Fibroblast of lung (primary cell): ENCODE results near the gene DEDD2. TPM values are rescaled to one million over a fixed set of nuclear protein-coding genes. Genes with fewer than 3 reads are reported as not detected.

Experiments
- DNase-seq, 2 donors: peaks; one replicate each; pipeline versions ENCODE4 v3.0.0 to v3.0.0-alpha.2; 2010; ENCODE audit warnings: low read depth in 2 of 2
- H2AFZ ChIP-seq: 2 replicates; pipeline ENCODE4 v1.5.1; 2012; ENCODE audit warnings: low read length, control low read depth, inconsistent platforms
- H3K27ac ChIP-seq: 2 replicates; pipeline ENCODE4 v1.5.1; 2011; ENCODE audit warnings: low read length, control low read depth; ENCODE audit not compliant: insufficient read depth
- H3K27me3 ChIP-seq: 2 replicates; pipeline ENCODE4 v1.5.1; 2011; ENCODE audit warnings: mild to moderate bottlenecking, low read length; ENCODE audit not compliant: control insufficient read depth, insufficient read depth
- H3K36me3 ChIP-seq: 2 replicates; pipeline ENCODE4 v1.5.1; 2011; ENCODE audit warnings: low read length; ENCODE audit not compliant: control insufficient read depth, insufficient read depth
- H3K4me1 ChIP-seq: 2 replicates; pipeline ENCODE4 v1.5.1; 2011; ENCODE audit warnings: low read length; ENCODE audit not compliant: control insufficient read depth, insufficient read depth; ENCODE audit errors: extremely low read depth
- H3K4me2 ChIP-seq: 2 replicates; pipeline ENCODE4 v1.5.1; 2011; ENCODE audit warnings: low read length, control low read depth; ENCODE audit not compliant: insufficient read depth; ENCODE audit errors: extremely low read depth
- H3K4me3 ChIP-seq, 4 experiments: fragments of 200-600 bp in 1 of 4; sonication (generic) in 1 of 4; replicated peaks in 1 of 4; 2 replicates each; pipeline ENCODE4 v1.5.1; 2011 to 2016; ENCODE audit warnings: low read length in 4 of 4, low read depth in 3 of 4, mild to moderate bottlenecking in 3 of 4, control low read depth in 2 of 4, inconsistent platforms in 1 of 4, mixed read lengths in 1 of 4; ENCODE audit not compliant: insufficient read depth in 1 of 4; ENCODE audit errors: control extremely low read depth in 1 of 4
- H3K79me2 ChIP-seq: 2 replicates; pipeline ENCODE4 v1.5.1; 2012; ENCODE audit warnings: mild to moderate bottlenecking, low read length, inconsistent platforms; ENCODE audit not compliant: control insufficient read depth, insufficient read depth
- H3K9ac ChIP-seq: 2 replicates; pipeline ENCODE4 v1.5.1; 2011; ENCODE audit warnings: mild to moderate bottlenecking, low read length, control low read depth; ENCODE audit not compliant: insufficient read depth
- H3K9me3 ChIP-seq: 2 replicates; pipeline ENCODE4 v1.5.1; 2012; ENCODE audit warnings: low read depth, low read length; ENCODE audit not compliant: control insufficient read depth, insufficient read depth
- H4K20me1 ChIP-seq: 2 replicates; pipeline ENCODE4 v1.5.1; 2011; ENCODE audit warnings: low read length; ENCODE audit not compliant: control insufficient read depth, insufficient read depth; ENCODE audit errors: extremely low read depth
- CTCF ChIP-seq, 2 donors: IDR thresholded peaks in 1 of 2; conservative IDR thresholded peaks in 1 of 2; 1 replicate in 1 of 2; 2 replicates in 1 of 2; pipeline ENCODE4 v1.5.1; 2011 to 2012; ENCODE audit warnings: low read length in 2 of 2, control low read depth in 1 of 2, inconsistent platforms in 1 of 2, low read depth in 1 of 2, mild to moderate bottlenecking in 1 of 2
- EZH2 ChIP-seq: IDR thresholded peaks from 2 replicates; pipeline ENCODE4 v1.5.1; 2012; ENCODE audit warnings: low read length, control low read depth, mild to moderate bottlenecking; ENCODE audit errors: missing control alignments
- polyA plus RNA-seq, 2 donors: library from polyadenylated mRNA; depleted of rRNA in 1 of 2; stranded (reverse) in 1 of 2; unstranded in 1 of 2; fragments of >200 nt; gene quantifications; 2 replicates each; pipeline ENCODE4 v1.2.1, GENCODE V29; 2011 to 2012; ENCODE audit warnings: missing spikeins in 1 of 2
- total RNA-seq: library from RNA; depleted of rRNA; stranded (reverse); fragments of >200 nt; gene quantifications from 2 replicates; pipeline ENCODE4 v1.2.1, GENCODE V29; 2014

Gene DEDD2
- total and polyA plus RNA-seq, 2 donors (not counting 1 experiment from before 2014, with no cell fraction given) = 10.0 to 17.8 TPM

- Histone ChIP-seq H3K9ac (no peak overlapping the region), H3K4me2 (no peak overlapping the region), H3K36me3 (peaks cover 21% of the 10 kb centered on the region), H3K27me3 (no peaks in the 10 kb centered on the region), H3K27ac (no peak overlapping the region), H3K9me3 (no peaks in the 10 kb centered on the region), H3K4me3 (no peak overlapping the region), H2AFZ (no peak overlapping the region), H3K79me2 (peaks cover 2% of the 10 kb centered on the region), H4K20me1 (no peaks in the 10 kb centered on the region), H3K4me1 (peaks cover 21% of the 10 kb centered on the region)
- TF ChIP-seq CTCF (conservative IDR thresholded peaks at IDR 0.05 in 1 of 2, IDR thresholded peaks at IDR 0.05 in 1 of 2; ENCODE audit: low read depth in 1 of 2, low read length in 2 of 2) (no peak), EZH2 (no peak)
- DNase-seq = no peak
Observed at GRCh38 chr19:42204664-42205063, 12.8 kb downstream of the DEDD2 start.

GRCh38 chr19:42203700-42204099 is 13.8 kb downstream of the DEDD2 start:
- Histone ChIP-seq H3K27me3 (no peaks in the 10 kb centered on the region), H3K27ac (no peak overlapping the region), H3K4me2 (no peak overlapping the region), H4K20me1 (no peaks in the 10 kb centered on the region), H3K9me3 (no peaks in the 10 kb centered on the region), H3K79me2 (peaks cover 2% of the 10 kb centered on the region), H2AFZ (no peak overlapping the region), H3K36me3 (peaks cover 19% of the 10 kb centered on the region), H3K9ac (no peak overlapping the region), H3K4me3 (no peak overlapping the region), H3K4me1 (peaks cover 21% of the 10 kb centered on the region)
- no peak for TF ChIP-seq EZH2
- TF ChIP-seq CTCF (conservative IDR thresholded peaks at IDR 0.05 in 1 of 2, IDR thresholded peaks at IDR 0.05 in 1 of 2; ENCODE audit: low read depth in 1 of 2, low read length in 2 of 2) = no peak
- no peak for DNase-seq

GRCh38 chr19:42202290-42202880 is 15.1 kb downstream of the DEDD2 start:
- H3K79me2 ChIP-seq = peaks cover 2% of the 10 kb centered on the region
- no peaks in the 10 kb centered on the region for H3K27me3 ChIP-seq
- H3K27ac ChIP-seq = no peak overlapping the region
- peaks cover 12% of the 10 kb centered on the region for H3K4me1 ChIP-seq
- no peak overlapping the region for H2AFZ ChIP-seq
- DNase-seq = no peak
- no peak overlapping the region for H3K9ac ChIP-seq
- H3K36me3 ChIP-seq = peaks cover 20% of the 10 kb centered on the region
- H3K4me3 ChIP-seq = no peak overlapping the region
- no peaks in the 10 kb centered on the region for H3K9me3 ChIP-seq
- H3K4me2 ChIP-seq = no peak overlapping the region
- no peak for TF ChIP-seq EZH2
- TF ChIP-seq CTCF (conservative IDR thresholded peaks at IDR 0.05 in 1 of 2, IDR thresholded peaks at IDR 0.05 in 1 of 2; ENCODE audit: low read depth in 1 of 2, low read length in 2 of 2) = no peak
- no peaks in the 10 kb centered on the region for H4K20me1 ChIP-seq
